K562 (cell line): ENCODE results near the gene SYPL2. TPM values are rescaled to one million over a fixed set of nuclear protein-coding genes. Genes with fewer than 3 reads are reported as not detected.

ENCODE experiments used
- CBFB ChIP-seq: sonication (generic); formaldehyde crosslinking; IDR thresholded peaks from 2 replicates; pipeline ENCODE4 v1.4.0; 2020; ENCODE audit warnings: mild to moderate bottlenecking, missing genetic modification reagents
- JUND ChIP-seq, 2 experiments: IDR thresholded peaks; 2 replicates in 1 of 2; 3 replicates in 1 of 2; pipeline ENCODE4 v1.6.1; 2011; ENCODE audit warnings: borderline replicate concordance in 2 of 2, low read depth in 2 of 2, low read length in 2 of 2, improper control_type of control experiment in 1 of 2, missing biosample characterization in 1 of 2, missing genetic modification characterization in 1 of 2, missing genetic modification reagents in 1 of 2
- RAD21 ChIP-seq, 2 experiments: fragments of 250-450 bp in 1 of 2; fragments of 450-650 bp in 1 of 2; sonication (Bioruptor Pico) in 1 of 2; formaldehyde crosslinking in 1 of 2; IDR thresholded peaks in 1 of 2; conservative IDR thresholded peaks in 1 of 2; 2 replicates each; pipeline versions ENCODE4 v1.4.0 to v1.8.0; 2020 to 2022; ENCODE audit warnings: mild to moderate bottlenecking in 2 of 2, moderate library complexity in 1 of 2
- SMAD4 ChIP-seq: fragments of 250-450 bp; sonication (Bioruptor Pico); conservative IDR thresholded peaks from 2 replicates; pipeline ENCODE4 v1.8.0; 2021; ENCODE audit warnings: inconsistent platforms, mild to moderate bottlenecking, moderate library complexity
- TRIM24 ChIP-seq, 2 experiments: fragments of 450-650 bp; IDR thresholded peaks; 2 replicates each; pipeline ENCODE4 v1.6.1; 2016
- ZNF239 ChIP-seq: fragments of 250-450 bp; sonication (Bioruptor Pico); IDR thresholded peaks from 2 replicates; pipeline ENCODE4 v1.4.0; 2020; ENCODE audit warnings: mild to moderate bottlenecking
- ZNF253 ChIP-seq: fragments of 250-450 bp; sonication (Bioruptor Pico); conservative IDR thresholded peaks from 2 replicates; pipeline ENCODE4 v1.6.1; 2021; ENCODE audit warnings: mild to moderate bottlenecking
- polyA plus RNA-seq, 8 experiments: library from polyadenylated mRNA; depleted of rRNA in 4 of 8; stranded (reverse) in 5 of 8; unstranded in 3 of 8; fragments of >200 nt; fragmentation: Nextera tagmentation in 2 of 8; fragmentation: Illumina TruSeq in 1 of 8; extraction: Ambion mirVana in 2 of 8; extraction: Trizol in 1 of 8; gene quantifications; 2 replicates each; pipeline versions ENCODE4 v1.2.1 to v1.2.3, GENCODE V29; 2011 to 2014; ENCODE audit warnings: inconsistent platforms in 1 of 8, missing spikeins in 1 of 8
- total RNA-seq, 7 experiments: library from RNA; depleted of rRNA in 6 of 7; stranded (reverse); fragments of >200 nt in 6 of 7; fragmentation: Illumina TruSeq in 2 of 7; extraction: Trizol in 2 of 7; gene quantifications; 2 replicates each; pipeline versions ENCODE4 v1.2.1 to v1.2.3, GENCODE V29; 2011 to 2021; ENCODE audit warnings: low replicate concordance in 1 of 7
- TF ChIP-seq, protein P1 (sequence below), 2 experiments: fragments of 450-650 bp; IDR thresholded peaks; 2 replicates each; pipeline ENCODE4 v1.6.1; 2016; ENCODE audit warnings: mild to moderate bottlenecking in 2 of 2, borderline replicate concordance in 1 of 2, low read depth in 1 of 2, moderate library complexity in 1 of 2
- TF ChIP-seq, protein P2 (sequence below): fragments of 450-650 bp; IDR thresholded peaks from 2 replicates; pipeline ENCODE4 v1.6.1; 2016; ENCODE audit warnings: low read depth, mild to moderate bottlenecking, moderate library complexity
- TF ChIP-seq, protein P3 (sequence below), 2 experiments: fragments of 200-800 bp in 1 of 2; sonication (Bioruptor generic) in 1 of 2; sonication (generic) in 1 of 2; formaldehyde crosslinking in 1 of 2; IDR thresholded peaks in 1 of 2; conservative IDR thresholded peaks in 1 of 2; 2 replicates each; pipeline versions ENCODE4 v1.5.0 to v1.6.1; 2016 to 2020; ENCODE audit warnings: missing compliant biosample characterization in 1 of 2, missing genetic modification characterization in 1 of 2, missing genetic modification reagents in 1 of 2
- TF ChIP-seq, protein P4 (sequence below): sonication (generic); formaldehyde crosslinking; IDR thresholded peaks from 2 replicates; pipeline ENCODE4 v1.8.0; 2022; ENCODE audit warnings: mild to moderate bottlenecking, missing genetic modification reagents

The SYPL2 gene
- total and polyA plus RNA-seq, 9 of the 15 experiments (the other 6 are each of a cell fraction or from before 2014, with no cell fraction given), result 0.03 to 0.20 (median 0.07) TPM; not detected in 2

DNA sequence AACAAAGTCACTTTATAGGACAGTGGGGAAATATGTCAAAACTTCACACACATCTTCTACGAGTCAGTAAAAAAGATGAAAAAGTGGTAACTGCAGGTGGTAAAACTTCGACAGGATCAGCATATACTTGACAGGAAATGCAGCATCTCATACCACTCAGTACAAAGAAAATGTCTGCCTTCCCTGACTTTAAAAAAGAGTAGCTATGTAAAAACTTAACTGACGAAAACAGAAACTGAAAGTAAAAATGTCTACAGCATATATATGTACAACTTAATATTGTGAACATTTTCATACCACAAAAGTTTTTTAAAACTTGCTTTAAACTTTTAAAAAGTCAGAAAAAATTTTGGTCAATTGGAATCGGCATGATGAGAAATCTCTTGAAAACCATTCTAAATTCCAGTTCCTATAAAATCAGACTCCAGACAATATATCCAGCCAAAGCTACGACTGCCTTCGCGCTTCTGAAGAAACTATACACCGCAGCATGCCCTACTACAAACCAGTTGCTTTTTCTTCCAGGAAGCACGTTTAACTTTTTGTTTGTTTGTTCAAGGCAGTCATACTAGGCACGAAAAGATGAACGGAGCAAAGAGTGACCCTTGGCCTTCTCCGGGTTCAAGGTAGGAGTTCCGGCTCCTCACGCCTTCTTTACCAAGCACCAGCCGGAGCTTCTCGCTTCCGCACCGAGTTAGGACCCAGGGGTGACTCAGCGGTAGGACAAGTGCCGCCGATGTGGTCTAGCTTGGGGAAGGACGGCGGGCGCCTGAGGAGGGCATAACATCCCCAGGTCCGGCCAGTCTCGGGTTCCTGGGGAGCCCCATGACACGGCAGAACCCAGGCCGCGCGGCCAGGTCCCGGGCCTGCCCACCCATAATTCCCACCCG lies 40.7 kb upstream of the SYPL2 start (continued):
- 0 out of 2 replicates have a peak, but pooled peaks have one; percentile 51 for TF ChIP-seq SMAD4 (CRISPR knock-in tag)
- TF ChIP-seq, protein P1, sequence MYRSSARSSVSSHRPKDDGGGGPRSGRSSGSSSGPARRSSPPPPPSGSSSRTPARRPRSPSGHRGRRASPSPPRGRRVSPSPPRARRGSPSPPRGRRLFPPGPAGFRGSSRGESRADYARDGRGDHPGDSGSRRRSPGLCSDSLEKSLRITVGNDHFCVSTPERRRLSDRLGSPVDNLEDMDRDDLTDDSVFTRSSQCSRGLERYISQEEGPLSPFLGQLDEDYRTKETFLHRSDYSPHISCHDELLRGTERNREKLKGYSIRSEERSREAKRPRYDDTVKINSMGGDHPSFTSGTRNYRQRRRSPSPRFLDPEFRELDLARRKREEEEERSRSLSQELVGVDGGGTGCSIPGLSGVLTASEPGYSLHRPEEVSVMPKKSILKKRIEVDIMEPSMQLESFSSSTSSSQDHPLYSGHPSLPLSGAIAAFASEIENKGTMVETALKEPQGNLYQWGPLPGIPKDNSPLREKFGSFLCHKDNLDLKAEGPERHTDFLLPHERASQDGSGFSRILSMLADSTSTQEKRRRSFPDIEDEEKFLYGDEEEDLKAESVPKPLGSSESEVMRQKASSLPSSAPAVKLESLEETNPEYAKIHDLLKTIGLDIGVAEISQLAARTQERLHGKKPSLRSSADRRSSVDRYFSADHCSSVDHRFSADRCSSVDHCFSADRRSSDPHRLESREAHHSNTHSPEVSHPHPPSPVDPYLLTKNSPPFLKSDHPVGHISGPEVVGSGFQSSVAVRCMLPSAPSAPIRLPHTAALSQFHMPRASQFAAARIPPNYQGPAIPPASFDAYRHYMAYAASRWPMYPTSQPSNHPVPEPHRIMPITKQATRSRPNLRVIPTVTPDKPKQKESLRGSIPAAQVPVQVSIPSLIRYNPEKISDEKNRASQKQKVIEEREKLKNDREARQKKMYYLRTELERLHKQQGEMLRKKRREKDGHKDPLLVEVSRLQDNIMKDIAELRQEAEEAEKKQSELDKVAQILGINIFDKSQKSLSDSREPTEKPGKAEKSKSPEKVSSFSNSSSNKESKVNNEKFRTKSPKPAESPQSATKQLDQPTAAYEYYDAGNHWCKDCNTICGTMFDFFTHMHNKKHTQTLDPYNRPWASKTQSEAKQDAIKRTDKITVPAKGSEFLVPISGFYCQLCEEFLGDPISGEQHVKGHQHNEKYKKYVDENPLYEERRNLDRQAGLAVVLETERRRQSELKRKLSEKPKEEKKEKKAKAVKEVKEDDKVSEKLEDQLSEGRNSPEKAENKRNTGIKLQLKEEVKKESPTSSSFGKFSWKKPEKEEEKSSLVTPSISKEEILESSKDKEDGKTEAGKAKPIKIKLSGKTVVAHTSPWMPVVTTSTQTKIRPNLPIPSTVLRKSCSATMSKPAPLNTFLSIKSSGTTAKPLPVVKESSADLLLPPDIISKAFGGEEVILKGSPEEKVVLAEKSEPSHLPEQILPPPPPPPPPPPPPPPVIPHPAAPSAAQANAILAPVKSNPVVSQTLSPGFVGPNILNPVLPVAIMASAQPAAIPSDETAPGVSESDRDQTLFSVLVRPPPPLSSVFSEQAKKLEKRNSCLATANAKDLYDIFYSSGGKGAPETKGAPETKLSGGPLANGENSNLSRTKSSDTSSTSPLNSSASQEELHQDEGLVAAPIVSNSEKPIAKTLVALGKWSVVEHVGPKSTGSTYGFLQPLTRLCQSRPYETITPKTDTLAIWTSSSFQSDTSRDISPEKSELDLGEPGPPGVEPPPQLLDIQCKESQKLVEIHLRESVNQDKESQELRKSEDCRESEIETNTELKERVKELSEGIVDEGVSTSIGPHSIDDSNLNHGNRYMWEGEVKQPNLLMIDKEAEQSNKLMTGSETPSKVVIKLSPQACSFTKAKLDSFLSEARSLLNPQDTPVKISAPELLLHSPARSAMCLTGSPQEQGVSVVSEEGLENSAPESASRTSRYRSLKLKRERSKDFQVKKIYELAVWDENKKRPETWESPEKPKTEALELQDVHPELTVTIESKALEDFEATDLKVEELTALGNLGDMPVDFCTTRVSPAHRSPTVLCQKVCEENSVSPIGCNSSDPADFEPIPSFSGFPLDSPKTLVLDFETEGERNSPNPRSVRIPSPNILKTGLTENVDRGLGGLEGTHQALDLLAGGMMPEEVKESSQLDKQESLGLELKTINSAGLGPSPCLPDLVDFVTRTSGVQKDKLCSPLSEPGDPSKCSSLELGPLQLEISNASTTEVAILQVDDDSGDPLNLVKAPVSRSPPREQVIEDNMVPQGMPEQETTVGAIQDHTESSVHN (IDR thresholded peaks at IDR 0.05; ENCODE audit: borderline replicate concordance in 1 of 2, low read depth in 1 of 2), result peak in 1 of 2 experiments; percentile 23; a peak in 1 of 4 replicates
- TF ChIP-seq, protein P2, sequence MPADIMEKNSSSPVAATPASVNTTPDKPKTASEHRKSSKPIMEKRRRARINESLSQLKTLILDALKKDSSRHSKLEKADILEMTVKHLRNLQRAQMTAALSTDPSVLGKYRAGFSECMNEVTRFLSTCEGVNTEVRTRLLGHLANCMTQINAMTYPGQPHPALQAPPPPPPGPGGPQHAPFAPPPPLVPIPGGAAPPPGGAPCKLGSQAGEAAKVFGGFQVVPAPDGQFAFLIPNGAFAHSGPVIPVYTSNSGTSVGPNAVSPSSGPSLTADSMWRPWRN, result no peak
- peak in 1 of 2 experiments; percentile 25; a peak in 1 of 4 replicates for TF ChIP-seq RAD21 (CRISPR knock-in tag; conservative IDR thresholded peaks at IDR 0.05 in 1 of 2, IDR thresholded peaks at IDR 0.05 in 1 of 2)
- TF ChIP-seq ZNF239 (CRISPR knock-in tag), result no peak
- peak in 1 of 2 experiments; percentile 4; a peak in 1 of 4 replicates for TF ChIP-seq TRIM24 (IDR thresholded peaks at IDR 0.05)
- peak; percentile 73 for TF ChIP-seq JUND (IDR thresholded peaks at IDR 0.05; ENCODE audit: borderline replicate concordance, low read depth, low read length)
- TF ChIP-seq JUND (tag; IDR thresholded peaks at IDR 0.05; ENCODE audit: borderline replicate concordance, low read depth, low read length), result no peak
- TF ChIP-seq, protein P3, sequence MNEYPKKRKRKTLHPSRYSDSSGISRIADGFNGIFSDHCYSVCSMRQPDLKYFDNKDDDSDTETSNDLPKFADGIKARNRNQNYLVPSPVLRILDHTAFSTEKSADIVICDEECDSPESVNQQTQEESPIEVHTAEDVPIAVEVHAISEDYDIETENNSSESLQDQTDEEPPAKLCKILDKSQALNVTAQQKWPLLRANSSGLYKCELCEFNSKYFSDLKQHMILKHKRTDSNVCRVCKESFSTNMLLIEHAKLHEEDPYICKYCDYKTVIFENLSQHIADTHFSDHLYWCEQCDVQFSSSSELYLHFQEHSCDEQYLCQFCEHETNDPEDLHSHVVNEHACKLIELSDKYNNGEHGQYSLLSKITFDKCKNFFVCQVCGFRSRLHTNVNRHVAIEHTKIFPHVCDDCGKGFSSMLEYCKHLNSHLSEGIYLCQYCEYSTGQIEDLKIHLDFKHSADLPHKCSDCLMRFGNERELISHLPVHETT (CRISPR knock-in tag; conservative IDR thresholded peaks at IDR 0.05 in 1 of 2, IDR thresholded peaks at IDR 0.05 in 1 of 2), result no peak
- TF ChIP-seq CBFB, result peak; percentile 92
- TF ChIP-seq ZNF253, result 0 out of 2 replicates have a peak, but pooled peaks have one; percentile 32
- TF ChIP-seq, protein P4, sequence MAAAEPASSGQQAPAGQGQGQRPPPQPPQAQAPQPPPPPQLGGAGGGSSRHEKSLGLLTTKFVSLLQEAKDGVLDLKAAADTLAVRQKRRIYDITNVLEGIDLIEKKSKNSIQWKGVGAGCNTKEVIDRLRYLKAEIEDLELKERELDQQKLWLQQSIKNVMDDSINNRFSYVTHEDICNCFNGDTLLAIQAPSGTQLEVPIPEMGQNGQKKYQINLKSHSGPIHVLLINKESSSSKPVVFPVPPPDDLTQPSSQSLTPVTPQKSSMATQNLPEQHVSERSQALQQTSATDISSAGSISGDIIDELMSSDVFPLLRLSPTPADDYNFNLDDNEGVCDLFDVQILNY (CRISPR knock-in tag), result 0 out of 2 replicates have a peak, but pooled peaks have one; percentile 80
